ENCODE measurements around the gene TLDC2. TPM values are rescaled to one million over a fixed set of nuclear protein-coding genes. Genes with fewer than 3 reads are reported as not detected.
"Not testable (repeated sequence)": the region's sequence is repeated elsewhere in the genome, so short reads cannot be mapped to it uniquely, and the experiment has no call there.

TLDC2 gene
- total RNA-seq, 1 donor from 2014 or later = not detected

DNA sequence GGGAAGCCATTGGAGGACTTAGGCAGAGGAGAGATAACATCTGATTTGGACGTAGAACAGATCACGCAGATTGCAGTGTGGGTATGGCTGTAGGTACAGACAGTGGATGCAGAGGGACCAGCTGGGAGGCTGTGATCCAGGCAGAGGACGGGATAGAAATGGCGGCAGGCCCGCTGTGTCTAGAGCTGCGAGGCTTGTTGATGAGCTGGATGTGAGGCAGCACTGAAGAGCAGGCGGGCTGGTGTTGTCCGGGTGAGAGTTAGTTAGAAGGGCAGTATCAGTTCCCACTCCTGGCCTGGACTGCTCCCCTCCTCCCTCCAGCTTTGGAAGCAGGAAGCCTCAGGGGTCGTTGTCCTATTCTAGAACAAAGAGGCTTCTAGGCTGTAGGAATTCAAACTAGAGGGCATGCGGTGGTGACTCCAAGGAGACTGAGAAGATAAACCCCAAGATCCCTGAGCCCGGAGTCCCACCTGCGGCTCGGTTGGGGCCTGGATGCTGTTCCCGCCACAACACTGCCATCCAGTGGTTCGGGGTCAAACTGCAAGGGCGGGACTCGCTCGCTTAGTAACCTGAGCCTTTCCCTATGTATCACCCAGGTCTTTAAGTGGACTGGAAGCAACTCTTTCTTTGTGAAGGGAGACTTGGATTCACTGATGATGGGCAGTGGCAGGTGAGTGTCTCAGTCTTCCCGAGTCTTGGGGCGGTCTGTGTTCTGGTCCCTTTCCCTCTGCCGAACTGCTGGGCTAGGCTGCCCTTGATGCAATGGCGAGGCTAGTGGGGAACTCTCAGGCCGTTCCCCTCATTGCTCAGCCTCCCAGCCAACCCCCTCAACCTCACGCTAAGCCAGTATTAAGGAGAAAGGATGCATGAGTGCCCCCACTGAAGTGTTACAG is 11.2 kb downstream of the TLDC2 start:
- intact Hi-C loops (cut with DNase I) = loop anchor here (5.0 kb wide), 1 partner anchor 275 kb away; no protein-coding TSS in a partner anchor
- DNase-seq (ENCODE audit: missing footprints) (peak; percentile 81), ATAC-seq (peak; percentile 80)

DNA sequence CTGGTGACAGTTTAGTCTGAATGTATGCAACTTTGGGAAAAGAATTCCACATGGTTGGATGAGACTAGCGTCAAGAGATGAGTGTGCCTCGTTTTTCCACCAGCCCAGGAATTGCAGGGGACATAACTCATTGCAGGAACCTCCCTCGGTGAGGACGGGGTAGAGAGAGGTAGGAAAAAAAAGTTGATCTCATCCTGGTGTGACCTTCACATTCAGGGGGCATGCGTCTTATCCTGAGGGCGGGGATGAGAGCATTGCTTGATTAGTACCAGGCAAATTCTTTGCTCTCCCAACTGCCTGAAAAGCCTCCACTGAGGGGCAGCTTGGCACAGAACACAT is 11.8 kb downstream of the TLDC2 start:
- ATAC-seq = no peak
- intact Hi-C loops (cut with DNase I) = loop anchor here (5.0 kb wide), 1 partner anchor 275 kb away; no protein-coding TSS in a partner anchor

DNA sequence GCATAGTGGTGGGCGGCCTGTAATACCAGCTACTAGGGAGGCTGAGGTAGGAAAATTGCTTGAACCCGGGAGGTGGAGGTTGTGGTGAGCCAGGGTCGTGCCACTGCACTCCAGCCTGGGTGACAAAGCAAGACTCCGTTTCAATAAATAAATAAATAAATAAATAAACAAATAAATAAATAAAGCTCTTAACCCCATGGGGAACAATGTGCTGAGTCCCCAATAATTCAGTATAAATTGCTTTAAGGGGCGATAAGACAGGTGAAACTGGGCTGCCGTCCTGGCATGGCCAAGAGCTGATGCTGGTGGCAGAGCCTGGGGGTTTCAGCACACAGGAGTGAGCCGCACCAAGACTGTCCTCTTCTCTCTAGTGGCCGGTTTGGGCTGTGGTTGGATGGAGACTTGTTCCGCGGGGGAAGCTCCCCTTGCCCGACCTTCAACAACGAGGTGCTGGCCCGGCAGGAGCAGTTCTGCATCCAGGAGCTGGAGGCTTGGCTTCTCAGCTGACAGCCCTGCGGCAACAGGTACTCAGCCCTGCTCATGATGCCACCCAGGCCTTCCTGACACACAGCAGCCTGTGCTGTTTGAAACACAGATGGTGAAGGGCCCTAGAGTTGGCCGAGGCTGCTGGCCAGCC is 13.1 kb downstream of the TLDC2 start:
- ATAC-seq = no peak
- intact Hi-C loops (cut with DNase I) = loop anchor here (5.0 kb wide), 1 partner anchor 277 kb away; no protein-coding TSS in a partner anchor
- no peak for DNase-seq (ENCODE audit: missing footprints)

More for the DNA sequence above, 11.8 kb downstream of the TLDC2 start:
- DNase-seq (ENCODE audit: missing footprints) = no peak

DNA sequence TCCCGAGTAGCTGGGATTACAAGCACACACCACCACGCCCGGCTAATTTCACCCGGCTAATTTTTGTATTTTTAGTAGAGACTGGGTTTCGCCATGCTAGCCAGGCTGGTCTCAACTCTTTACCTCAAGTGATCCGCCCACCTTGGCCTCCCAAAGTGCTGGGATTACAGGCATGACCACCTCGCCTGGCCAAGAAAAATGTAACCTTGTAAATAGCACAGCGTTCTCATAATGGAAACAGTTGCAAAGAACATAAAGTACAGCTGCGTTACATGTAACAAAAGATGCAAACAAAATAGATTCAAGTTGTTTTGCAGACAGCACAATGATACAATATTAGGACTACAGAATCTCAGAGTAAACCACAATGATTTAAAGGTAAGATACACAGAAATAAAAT is 14.6 kb downstream of the TLDC2 start:
- DNase-seq (ENCODE audit: missing footprints) (no peak), ATAC-seq (no peak)
- intact Hi-C loops (cut with DNase I) = no loop called here

DNA sequence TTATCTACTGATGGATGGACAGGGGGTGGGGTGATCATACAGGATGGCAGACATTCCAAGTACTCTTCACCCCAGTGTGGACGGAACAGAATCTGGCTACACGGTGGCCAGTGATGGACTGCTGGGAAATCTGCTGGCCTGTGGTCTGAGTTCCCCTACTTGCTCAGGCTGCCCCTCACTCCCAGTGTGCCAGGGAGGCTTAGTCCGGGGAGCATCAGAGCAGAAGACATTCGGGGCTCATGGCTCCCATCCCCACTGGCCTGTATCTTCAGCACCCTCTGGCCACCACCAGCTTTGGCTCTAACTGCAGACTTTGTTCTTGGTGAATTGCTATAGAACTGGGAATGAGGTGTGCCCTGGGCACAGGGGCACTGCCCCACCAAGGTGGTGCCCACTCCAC is 15.3 kb downstream of the TLDC2 start:
- intact Hi-C loops (cut with DNase I) = no loop called here
- DNase-seq (ENCODE audit: missing footprints) = no peak
- ATAC-seq = no peak

DNA sequence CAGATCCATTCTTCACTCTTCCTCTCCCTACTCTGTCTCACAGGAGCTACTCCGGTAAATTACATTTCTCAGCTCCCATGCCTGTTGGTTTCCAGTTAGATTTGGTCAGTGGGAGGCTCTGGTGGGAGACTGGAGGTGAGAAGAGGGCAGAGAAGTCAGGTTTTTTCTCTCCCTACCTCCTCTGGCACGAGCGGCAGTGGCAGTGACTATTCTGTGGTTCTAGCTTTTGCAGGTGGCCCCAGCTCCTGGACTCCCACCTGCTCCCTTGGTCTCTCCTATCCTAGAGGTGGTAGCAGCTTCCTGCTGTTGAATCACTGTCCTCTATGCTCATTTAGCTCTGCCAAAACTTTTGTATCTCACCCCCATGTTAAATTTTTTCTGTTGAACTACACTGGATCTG is 17.9 kb downstream of the TLDC2 start:
- DNase-seq (ENCODE audit: missing footprints) (no peak), ATAC-seq (no peak)

GRCh38 chr20:36895036-36895435 is 19.1 kb downstream of the TLDC2 start:
- ATAC-seq = no peak
- intact Hi-C loops (cut with DNase I) = no loop called here

More for the DNA sequence above, 17.9 kb downstream of the TLDC2 start:
- intact Hi-C loops (cut with DNase I) = no loop called here

DNA sequence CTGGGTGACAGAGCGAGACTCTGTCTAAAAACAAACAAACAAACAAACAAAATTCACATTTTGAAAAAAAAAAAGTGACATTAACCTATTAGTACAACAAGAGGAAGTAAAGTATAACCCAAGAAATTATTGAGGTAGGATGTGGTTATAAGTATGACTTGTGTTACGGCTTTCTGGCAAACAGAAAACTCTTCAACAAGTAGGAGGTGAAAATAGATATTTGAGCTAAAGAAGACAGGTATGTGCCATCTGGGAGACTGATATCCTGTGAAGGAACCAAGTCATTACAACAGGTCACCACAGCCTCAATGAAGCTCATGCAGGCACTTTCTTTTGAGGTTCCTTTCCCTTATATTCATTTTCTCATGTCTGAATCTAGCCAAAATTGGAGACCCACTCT is 28.8 kb downstream of the TLDC2 start:
- no peak for ATAC-seq
- intact Hi-C loops (cut with DNase I) = no loop called here
- DNase-seq (ENCODE audit: missing footprints) = no peak

More at GRCh38 chr20:36895036-36895435, 19.1 kb downstream of the TLDC2 start:
- DNase-seq (ENCODE audit: missing footprints) = no peak

DNA sequence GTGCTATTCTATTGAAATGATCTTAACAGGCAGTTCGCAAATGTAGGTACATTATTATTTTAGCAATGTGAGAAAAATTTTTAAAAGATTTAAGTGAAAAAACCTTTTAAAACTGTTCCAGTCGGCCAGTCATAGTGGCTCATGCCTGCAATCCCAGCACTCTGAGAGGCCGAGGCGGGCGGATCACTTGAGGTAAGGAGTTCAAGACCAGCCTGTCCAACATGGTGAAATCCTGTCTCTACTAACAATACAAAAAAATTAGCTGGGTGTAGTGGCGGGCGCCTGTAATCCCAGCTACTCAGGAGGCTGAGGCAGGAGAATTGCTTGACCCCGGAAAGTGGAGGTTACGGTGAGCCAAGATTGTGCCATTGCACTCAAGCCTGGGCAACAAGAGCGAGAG is 29.6 kb downstream of the TLDC2 start:
- intact Hi-C loops (cut with DNase I); DNase-seq (ENCODE audit: missing footprints); ATAC-seq: not testable (repeated sequence)

DNA sequence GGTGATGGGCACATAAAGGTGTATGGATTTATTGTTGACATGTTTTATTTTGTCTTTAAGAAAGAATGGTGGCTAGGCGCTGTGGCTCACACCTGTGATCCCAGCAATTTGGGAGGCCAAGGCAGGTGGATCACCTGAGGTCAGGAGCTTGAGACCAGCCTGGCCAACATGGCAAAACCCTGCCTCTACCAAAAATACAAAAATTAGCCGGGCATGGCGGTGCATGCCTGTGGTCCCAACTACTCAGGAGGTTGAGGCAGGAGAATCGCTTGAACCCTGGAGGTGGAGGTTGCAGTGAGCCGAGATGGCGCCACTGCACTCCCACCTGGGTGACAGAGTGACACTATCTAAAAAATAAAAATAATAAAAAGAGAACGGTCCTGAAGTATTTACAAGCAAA is 30.1 kb downstream of the TLDC2 start:
- DNase-seq (ENCODE audit: missing footprints); intact Hi-C loops (cut with DNase I); ATAC-seq: not testable (repeated sequence)

- intact Hi-C loops (cut with DNase I) = no loop called here
- ATAC-seq = no peak
- DNase-seq (ENCODE audit: missing footprints) = no peak
Measured at GRCh38 chr20:36908603-36909002, 32.7 kb downstream of the TLDC2 start.

GRCh38 chr20:36916199-36916598 is 40.3 kb downstream of the TLDC2 start:
- DNase-seq (ENCODE audit: missing footprints) (no peak), ATAC-seq (no peak)
- intact Hi-C loops (cut with DNase I) = no loop called here

GRCh38 chr20:36917240-36917639 is 41.3 kb downstream of the TLDC2 start:
- intact Hi-C loops (cut with DNase I) = no loop called here
- ATAC-seq = no peak
- DNase-seq (ENCODE audit: missing footprints) = no peak

GRCh38 chr20:36917943-36918342 is 42.0 kb downstream of the TLDC2 start:
- intact Hi-C loops (cut with DNase I) = no loop called here
- ATAC-seq (no peak), DNase-seq (ENCODE audit: missing footprints) (no peak)

GRCh38 chr20:36919715-36920333 is 43.9 kb downstream of the TLDC2 start:
- no peak for DNase-seq (ENCODE audit: missing footprints)
- peak; percentile 34 for ATAC-seq
- intact Hi-C loops (cut with DNase I) = no loop called here

DNA sequence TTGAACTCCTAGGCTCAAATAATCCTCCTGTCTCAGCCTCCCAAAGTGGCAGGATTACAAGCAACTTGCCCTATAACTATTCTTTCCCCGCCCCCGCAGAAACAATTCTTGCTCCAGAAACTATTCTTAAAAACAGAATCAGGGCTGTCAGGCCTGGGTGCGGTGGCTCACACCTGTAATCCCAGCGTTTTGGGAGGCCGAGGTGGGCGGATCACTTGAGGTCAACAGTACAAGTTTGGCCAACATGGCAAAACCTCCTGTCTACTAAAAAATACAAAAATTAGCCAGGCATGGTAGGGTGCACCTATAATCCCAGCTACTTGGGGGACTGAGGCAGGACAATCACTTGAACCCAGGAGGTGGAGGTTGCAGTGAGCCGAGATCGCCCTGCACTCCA is 44.4 kb downstream of the TLDC2 start:
- no peak for ATAC-seq
- intact Hi-C loops (cut with DNase I) = no loop called here

GRCh38 chr20:36924167-36925045 is 48.5 kb downstream of the TLDC2 start:
- intact Hi-C loops (cut with DNase I) = no loop called here
- no peak for ATAC-seq
- no peak for DNase-seq (ENCODE audit: missing footprints)

More for the DNA sequence above, 44.4 kb downstream of the TLDC2 start:
- no peak for DNase-seq (ENCODE audit: missing footprints)

DNA sequence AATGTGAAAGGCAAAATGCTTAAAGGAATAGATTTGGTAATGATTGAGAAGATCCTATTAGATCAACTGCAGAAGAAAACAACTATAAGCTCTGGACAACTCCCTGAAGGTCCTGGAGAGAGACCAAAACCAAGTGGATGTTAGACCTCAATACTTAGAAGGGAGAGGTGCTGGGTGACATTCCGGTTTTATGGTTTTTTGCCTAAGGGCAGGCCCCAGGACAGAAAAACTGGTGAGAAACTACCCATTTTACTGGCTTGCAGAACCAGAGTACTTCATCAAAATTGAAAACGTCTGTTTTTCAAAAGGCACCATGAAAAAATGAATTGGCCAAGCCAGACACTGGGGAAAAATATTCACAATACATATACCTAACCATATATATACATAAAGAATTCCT is 49.3 kb downstream of the TLDC2 start:
- DNase-seq (ENCODE audit: missing footprints) = no peak
- no peak for ATAC-seq
- intact Hi-C loops (cut with DNase I) = no loop called here
